Measurements from ENCODE around the gene KCNK15. TPM values are rescaled to one million over a fixed set of nuclear protein-coding genes. Genes with fewer than 3 reads are reported as not detected.

KCNK15 gene
- total and polyA plus RNA-seq, 9 of the 15 experiments (the other 6 are each of a cell fraction or from before 2014, with no cell fraction given) = 0.03 to 0.30 (median 0.17) TPM; not detected in 5

GRCh38 chr20:44736170-44737021 lies 9.3 kb upstream of the KCNK15 start:
- H3K27ac ChIP-seq (ENCODE audit: extremely low read depth, low read depth, low read length) = no peak overlapping the region
- no peaks in the 10 kb centered on the region for H3K9me1 ChIP-seq (ENCODE audit: control insufficient read depth, insufficient read depth, low read length)
- no peak overlapping the region for H3K4me3 ChIP-seq
- no peak overlapping the region for H3K9ac ChIP-seq (ENCODE audit: insufficient read depth in 1 of 2, low read depth in 2 of 2, low read length in 2 of 2)
- ATAC-seq (peak; percentile 91), DNase-seq (ENCODE audit: extremely low read depth in 1 of 4, low spot score in 3 of 4) (peak; percentile 73 to 74 (median 74)), FAIRE-seq (peak; percentile 97)
- no peaks in the 10 kb centered on the region for H4K20me1 ChIP-seq (replicated peaks; ENCODE audit: control insufficient read depth, insufficient read depth, low read length)
- H3K4me1 ChIP-seq (replicated peaks in 1 of 2; ENCODE audit: control insufficient read depth in 2 of 2, insufficient read depth in 2 of 2, low read length in 2 of 2) = no peaks in the 10 kb centered on the region; a peak in 1 of 5 replicates
- POLR2A ChIA-PET = interaction anchor here (1.3 kb wide), 1 partner anchor 12 kb away, joined by 4 read pairs; no protein-coding TSS in a partner anchor
- peak overlapping the region; percentile 95 for H2AFZ ChIP-seq (ENCODE audit: low read depth, low read length)
- H3K79me2 ChIP-seq (ENCODE audit: control insufficient read depth, insufficient read depth, low read length) = no peaks in the 10 kb centered on the region
- in situ Hi-C loops (cut with MboI) (no loop called here), intact Hi-C loops (cut with micrococcal nuclease) (no loop called here)
- H3K4me2 ChIP-seq (ENCODE audit: insufficient read depth, low read length) = peak overlapping the region; percentile 72
- WGBS (ENCODE audit: insufficient coverage, low coverage, missing lambda C conversion rate) = 29% methylated on average over 6 of the region's 6 CpGs
- no TSS peak for BruUV-seq (replicated peaks)
- H3K27me3 ChIP-seq (ENCODE audit: control insufficient read depth in 2 of 2, insufficient read depth in 2 of 2, low read length in 2 of 2) = peaks cover 5 to 7% of the 10 kb centered on the region in 2 experiments; a peak in 4 of 5 replicates
- no peaks in the 10 kb centered on the region; the same call in 1 of the 2 replicates for H3K9me3 ChIP-seq (replicated peaks; ENCODE audit: control insufficient read depth, insufficient read depth, low read depth, low read length)
- CTCF ChIA-PET (ENCODE audit: low intra/inter-chr PET ratio) = interaction anchor here (6.8 kb wide), 1 partner anchor 51 kb away, joined by 58 read pairs; no protein-coding TSS in a partner anchor
- no peaks in the 10 kb centered on the region for H3K36me3 ChIP-seq (ENCODE audit: control insufficient read depth, insufficient read depth, low read length)
- TF ChIP-seq NCOA1 (IDR thresholded peaks at IDR 0.05; ENCODE audit: low read depth) = no peak
- no peak for TF ChIP-seq ZNF589 (CRISPR knock-in tag; IDR thresholded peaks at IDR 0.05; ENCODE audit: low read depth)
- TF ChIP-seq PTRF (tag; IDR thresholded peaks at IDR 0.05) = no peak
- peak; percentile 90 for TF ChIP-seq HCFC1 (IDR thresholded peaks at IDR 0.05; ENCODE audit: low read depth, low read length)
- no peak for TF ChIP-seq ILK (tag; IDR thresholded peaks at IDR 0.05; ENCODE audit: borderline replicate concordance, low read depth)
- no peak for TF ChIP-seq PCBP1 (IDR thresholded peaks at IDR 0.05; ENCODE audit: low read depth, low read length, poor library complexity, severe bottlenecking)
- no peak for TF ChIP-seq ZNF431 (CRISPR knock-in tag; IDR thresholded peaks at IDR 0.05)
- TF ChIP-seq ETV1 (tag; conservative IDR thresholded peaks at IDR 0.05; ENCODE audit: low read depth) = no peak
- TF ChIP-seq SRSF7 (optimal IDR thresholded peaks at IDR 0.05; ENCODE audit: low read depth, low read length) = no peak
- no peak for TF ChIP-seq E2F3 (CRISPR knock-in tag; IDR thresholded peaks at IDR 0.05)
- TF ChIP-seq HDAC8 (tag; IDR thresholded peaks at IDR 0.05) = 0 out of 2 replicates have a peak, but pooled peaks have one; percentile 5
- no peak for TF ChIP-seq ZNF609 (CRISPR knock-in tag; IDR thresholded peaks at IDR 0.05; ENCODE audit: borderline replicate concordance)
- peak in 1 of 2 experiments; percentile 96; a peak in 2 of 4 replicates for TF ChIP-seq MLLT1 (IDR thresholded peaks at IDR 0.05)
- no peak for TF ChIP-seq KDM5B (IDR thresholded peaks at IDR 0.05; ENCODE audit: insufficient replicate concordance, low read depth, low read length)
- no peak for TF ChIP-seq SMAD2 (IDR thresholded peaks at IDR 0.05; ENCODE audit: low read depth, low read length)
